NCI-H1092 treated with DMSO at 0.1 percent for 48 hours (cell line): ENCODE data around the gene EEFSEC.

Experiments used
- DNase-seq: peaks from one replicate; lab custom pipeline; 2025; lab: John Stamatoyannopoulos, UW

Gene EEFSEC

GRCh38 chr3:128412180-128413002, 259.1 kb downstream of the EEFSEC start:
- no peak for DNase-seq

- no peak for DNase-seq
Observed at GRCh38 chr3:128413003-128413370, 259.7 kb downstream of the EEFSEC start.

GRCh38 chr3:128413413-128414205, 260.3 kb downstream of the EEFSEC start:
- no peak for DNase-seq

- DNase-seq = no peak
Observed at GRCh38 chr3:128415200-128415772, 262.0 kb downstream of the EEFSEC start.

- DNase-seq = no peak
Observed at GRCh38 chr3:128415773-128416577, 262.7 kb downstream of the EEFSEC start.

- DNase-seq = no peak
Observed at GRCh38 chr3:128416578-128417211, 263.4 kb downstream of the EEFSEC start.

GRCh38 chr3:128418900-128419299, 265.6 kb downstream of the EEFSEC start:
- no peak for DNase-seq

- no peak for DNase-seq
Observed at GRCh38 chr3:128419311-128419710, 266.0 kb downstream of the EEFSEC start.

- DNase-seq = no peak
Observed at GRCh38 chr3:128420289-128420688, 267.0 kb downstream of the EEFSEC start.

- DNase-seq = no peak
Observed at GRCh38 chr3:128420720-128421438, 267.6 kb downstream of the EEFSEC start.

- no peak for DNase-seq
Observed at GRCh38 chr3:128421439-128421836, 268.2 kb downstream of the EEFSEC start.

GRCh38 chr3:128421966-128422365, 268.7 kb downstream of the EEFSEC start:
- no peak for DNase-seq

GRCh38 chr3:128422762-128423524, 269.7 kb downstream of the EEFSEC start:
- DNase-seq = no peak

- no peak for DNase-seq
Observed at GRCh38 chr3:128423525-128424147, 270.4 kb downstream of the EEFSEC start.

GRCh38 chr3:128424508-128425069, 271.3 kb downstream of the EEFSEC start:
- DNase-seq = no peak

- no peak for DNase-seq
Observed at GRCh38 chr3:128425142-128425845, 272.0 kb downstream of the EEFSEC start.

- DNase-seq = no peak
Observed at GRCh38 chr3:128425846-128426127, 272.5 kb downstream of the EEFSEC start.

- no peak for DNase-seq
Observed at GRCh38 chr3:128426128-128426921, 273.0 kb downstream of the EEFSEC start.
